K562 (cell line): ENCODE measurements around the gene TPK1. TPM values are rescaled to one million over a fixed set of nuclear protein-coding genes. Genes with fewer than 3 reads are reported as not detected.

ENCODE experiments used
- ATAC-seq: fragments of 200-7000 bp; cut with Tn5 transposase; 3 replicates; pipeline ENCODE4 v1.9.1; 2020; ENCODE audit warnings: moderate library complexity
- BruUV-seq: library from RNA; stranded (reverse); fragments of 400-500 nt; replicated peaks from 2 replicates; lab custom pipeline; 2021; lab: Mats Ljungman, UMichigan
- CTCF ChIA-PET: fragments of 300-600 bp; formaldehyde crosslinking; extraction: SDS; loops from one replicate; lab custom pipeline; 2021; ENCODE audit warnings: low intra/inter-chr PET ratio; lab: Yijun Ruan, JAX
- POLR2A ChIA-PET: fragments of 300-600, 350-650 bp; sonication (Branson Sonifier 250); formaldehyde crosslinking; extraction: SDS; loops from one replicate; lab custom pipeline; 2021; ENCODE audit warnings: antibody characterized with exemption, inconsistent platforms; lab: Yijun Ruan, JAX
- DNase-seq, 4 experiments: peaks; one replicate each; pipeline versions ENCODE4 v3.0.0 to v3.0.0-alpha.2; 2011 to 2018; ENCODE audit warnings: low spot score in 3 of 4, mixed read lengths in 3 of 4; ENCODE audit errors: extremely low read depth in 1 of 4
- FAIRE-seq: peaks from 2 replicates; lab custom pipeline; 2011; peaks lifted over from hg19 to GRCh38; lab: Jason Lieb, UNC
- H2AFZ ChIP-seq: 2 replicates; pipeline ENCODE4 v1.6.0; 2011; ENCODE audit warnings: low read depth, low read length, control low read depth, inconsistent platforms
- H3K27ac ChIP-seq: fragments of 200-600 bp; 3 replicates; pipeline ENCODE4 v1.8.0; 2011; ENCODE audit warnings: low read depth, mild to moderate bottlenecking, control low read depth, inconsistent platforms, low read length, moderate library complexity, mixed read lengths; ENCODE audit errors: extremely low read depth
- H3K27me3 ChIP-seq, 2 experiments: fragments of 300-600 bp in 1 of 2; 2 replicates in 1 of 2; 3 replicates in 1 of 2; pipeline versions ENCODE4 v1.6.0 to v1.8.0; 2011; ENCODE audit warnings: inconsistent platforms in 2 of 2, low read length in 2 of 2, mild to moderate bottlenecking in 1 of 2, mixed read lengths in 1 of 2, moderate library complexity in 1 of 2; ENCODE audit not compliant: control insufficient read depth in 2 of 2, insufficient read depth in 2 of 2
- H3K36me3 ChIP-seq: fragments of 300-600 bp; 3 replicates; pipeline ENCODE4 v1.8.0; 2011; ENCODE audit warnings: mild to moderate bottlenecking, low read length, inconsistent platforms; ENCODE audit not compliant: control insufficient read depth, insufficient read depth
- H3K4me1 ChIP-seq, 2 experiments: fragments of 200-600 bp in 1 of 2; replicated peaks in 1 of 2; 2 replicates in 1 of 2; 3 replicates in 1 of 2; pipeline versions ENCODE4 v1.5.1 to v1.8.0; 2011; ENCODE audit warnings: inconsistent platforms in 2 of 2, low read length in 2 of 2, mild to moderate bottlenecking in 1 of 2, mixed read lengths in 1 of 2, moderate library complexity in 1 of 2; ENCODE audit not compliant: control insufficient read depth in 2 of 2, insufficient read depth in 2 of 2
- H3K4me2 ChIP-seq: 2 replicates; pipeline ENCODE4 v1.6.1; 2011; ENCODE audit warnings: low read length, control low read depth, inconsistent platforms, mixed read lengths; ENCODE audit not compliant: insufficient read depth
- H3K4me3 ChIP-seq: fragments of 200-600 bp; sonication (generic), shearing (Covaris generic); 2 replicates; pipeline ENCODE4 v1.5.1; 2016; ENCODE audit warnings: control low read depth, inconsistent platforms
- H3K79me2 ChIP-seq: fragments of 200-600 bp; 3 replicates; pipeline ENCODE4 v1.8.0; 2011; ENCODE audit warnings: low read length, inconsistent platforms; ENCODE audit not compliant: control insufficient read depth, insufficient read depth
- H3K9ac ChIP-seq, 2 experiments: 2 replicates each; pipeline versions ENCODE4 v1.6.0 to v1.6.1; 2011; ENCODE audit warnings: low read depth in 2 of 2, low read length in 2 of 2, control low read depth in 1 of 2, inconsistent platforms in 1 of 2, mild to moderate bottlenecking in 1 of 2, mixed read lengths in 1 of 2; ENCODE audit not compliant: insufficient read depth in 1 of 2
- H3K9me1 ChIP-seq: one replicate; pipeline ENCODE4 v1.6.0; 2011; ENCODE audit warnings: inconsistent platforms, mild to moderate bottlenecking, low read length, moderate library complexity; ENCODE audit not compliant: control insufficient read depth, insufficient read depth
- H3K9me3 ChIP-seq: replicated peaks from 2 replicates; pipeline ENCODE4 v1.5.1; 2011; ENCODE audit warnings: low read depth, low read length, inconsistent platforms; ENCODE audit not compliant: control insufficient read depth, insufficient read depth
- H4K20me1 ChIP-seq: replicated peaks from 2 replicates; pipeline ENCODE4 v1.6.1; 2011; ENCODE audit warnings: low read length, inconsistent platforms, mixed read lengths; ENCODE audit not compliant: control insufficient read depth, insufficient read depth
- CC2D1A ChIP-seq: fragments of 450-650 bp; IDR thresholded peaks from 2 replicates; pipeline ENCODE4 v1.6.1; 2017; ENCODE audit warnings: mild to moderate bottlenecking
- JUND ChIP-seq, 2 experiments: IDR thresholded peaks; 2 replicates in 1 of 2; 3 replicates in 1 of 2; pipeline ENCODE4 v1.6.1; 2011; ENCODE audit warnings: borderline replicate concordance in 2 of 2, low read depth in 2 of 2, low read length in 2 of 2, improper control_type of control experiment in 1 of 2, missing biosample characterization in 1 of 2, missing genetic modification characterization in 1 of 2, missing genetic modification reagents in 1 of 2
- RB1 ChIP-seq: fragments of 450-650 bp; IDR thresholded peaks from 2 replicates; pipeline ENCODE4 v1.6.1; 2017; ENCODE audit warnings: low read depth, mild to moderate bottlenecking
- SREBF2 ChIP-seq: sonication (generic); formaldehyde crosslinking; IDR thresholded peaks from 2 replicates; pipeline ENCODE4 v1.4.0; 2020; ENCODE audit warnings: mild to moderate bottlenecking, missing genetic modification reagents
- ZBED1 ChIP-seq: IDR thresholded peaks from 2 replicates; pipeline ENCODE4 v1.6.1; 2014
- ZFP1 ChIP-seq: fragments of 450-650 bp; formaldehyde crosslinking; IDR thresholded peaks from 2 replicates; pipeline ENCODE4 v1.4.0; 2020; ENCODE audit warnings: mild to moderate bottlenecking, mixed read lengths
- ZNF133 ChIP-seq: fragments of 250-450 bp; sonication (Bioruptor Pico); IDR thresholded peaks from 2 replicates; pipeline ENCODE4 v1.4.0; 2020; ENCODE audit warnings: mild to moderate bottlenecking
- WGBS: fragments of 100-300 bp; shearing (Covaris generic); methylation state at CpG from one replicate; pipeline ENCODE4 v1.1.6; 2016; ENCODE audit warnings: low coverage, mixed read lengths; ENCODE audit not compliant: insufficient coverage; ENCODE audit errors: missing lambda C conversion rate; 5-methylcytosine and 5-hydroxymethylcytosine counted together
- in situ Hi-C: fragments of 300-500 bp; cut with MboI; formaldehyde crosslinking; loops from 4 replicates; pipeline ENCODE4 v1.15.0; 2018; ENCODE audit warnings: inconsistent platforms, mixed read lengths
- intact Hi-C: fragments of 100-400 bp; cut with micrococcal nuclease; formaldehyde crosslinking; loops from 2 replicates; pipeline ENCODE4 v1.14.2; 2022
- polyA plus RNA-seq, 8 experiments: library from polyadenylated mRNA; depleted of rRNA in 4 of 8; stranded (reverse) in 5 of 8; unstranded in 3 of 8; fragments of >200 nt; fragmentation: Nextera tagmentation in 2 of 8; fragmentation: Illumina TruSeq in 1 of 8; extraction: Ambion mirVana in 2 of 8; extraction: Trizol in 1 of 8; gene quantifications; 2 replicates each; pipeline versions ENCODE4 v1.2.1 to v1.2.3, GENCODE V29; 2011 to 2014; ENCODE audit warnings: inconsistent platforms in 1 of 8, missing spikeins in 1 of 8
- total RNA-seq, 7 experiments: library from RNA; depleted of rRNA in 6 of 7; stranded (reverse); fragments of >200 nt in 6 of 7; fragmentation: Illumina TruSeq in 2 of 7; extraction: Trizol in 2 of 7; gene quantifications; 2 replicates each; pipeline versions ENCODE4 v1.2.1 to v1.2.3, GENCODE V29; 2011 to 2021; ENCODE audit warnings: low replicate concordance in 1 of 7
- TF ChIP-seq, protein P1 (sequence below): fragments of 450-650 bp; IDR thresholded peaks from 2 replicates; pipeline ENCODE4 v1.6.1; 2016; ENCODE audit warnings: mild to moderate bottlenecking, moderate library complexity
- TF ChIP-seq, protein P2 (sequence below): fragments of 250-450 bp; sonication (Bioruptor Pico); IDR thresholded peaks from 2 replicates; pipeline ENCODE4 v1.5.0; 2020; ENCODE audit warnings: mild to moderate bottlenecking, borderline replicate concordance

TPK1 gene
- total and polyA plus RNA-seq, 9 of the 15 experiments (the other 6 are each of a cell fraction or from before 2014, with no cell fraction given), result 5.1 to 16.2 (median 9.2) TPM

- Histone ChIP-seq H3K9me3 (no peaks in the 10 kb centered on the region), H3K4me2 (no peak overlapping the region), H3K36me3 (no peaks in the 10 kb centered on the region), H3K79me2 (no peaks in the 10 kb centered on the region), H4K20me1 (no peaks in the 10 kb centered on the region), H3K27me3 (no peaks in the 10 kb centered on the region), H3K9ac (no peak overlapping the region), H3K9me1 (no peaks in the 10 kb centered on the region), H3K4me3 (no peak overlapping the region), H3K27ac (no peak overlapping the region), H3K4me1 (no peaks in the 10 kb centered on the region), H2AFZ (no peak overlapping the region)
- intact Hi-C loops, result no loop called here
- BruUV-seq, result no TSS peak
- POLR2A ChIA-PET, result no interaction called here
- no peak for ATAC-seq
- CTCF ChIA-PET, result no interaction called here
- 0% methylated on average over 2 of the region's 2 CpGs for WGBS
- FAIRE-seq, result no peak
- no peak for DNase-seq
- in situ Hi-C loops, result no loop called here
- TF ChIP-seq SREBF2 (CRISPR knock-in tag), result no peak
- TF ChIP-seq CC2D1A, result no peak
- TF ChIP-seq ZNF133, result no peak
- TF ChIP-seq, protein P1, sequence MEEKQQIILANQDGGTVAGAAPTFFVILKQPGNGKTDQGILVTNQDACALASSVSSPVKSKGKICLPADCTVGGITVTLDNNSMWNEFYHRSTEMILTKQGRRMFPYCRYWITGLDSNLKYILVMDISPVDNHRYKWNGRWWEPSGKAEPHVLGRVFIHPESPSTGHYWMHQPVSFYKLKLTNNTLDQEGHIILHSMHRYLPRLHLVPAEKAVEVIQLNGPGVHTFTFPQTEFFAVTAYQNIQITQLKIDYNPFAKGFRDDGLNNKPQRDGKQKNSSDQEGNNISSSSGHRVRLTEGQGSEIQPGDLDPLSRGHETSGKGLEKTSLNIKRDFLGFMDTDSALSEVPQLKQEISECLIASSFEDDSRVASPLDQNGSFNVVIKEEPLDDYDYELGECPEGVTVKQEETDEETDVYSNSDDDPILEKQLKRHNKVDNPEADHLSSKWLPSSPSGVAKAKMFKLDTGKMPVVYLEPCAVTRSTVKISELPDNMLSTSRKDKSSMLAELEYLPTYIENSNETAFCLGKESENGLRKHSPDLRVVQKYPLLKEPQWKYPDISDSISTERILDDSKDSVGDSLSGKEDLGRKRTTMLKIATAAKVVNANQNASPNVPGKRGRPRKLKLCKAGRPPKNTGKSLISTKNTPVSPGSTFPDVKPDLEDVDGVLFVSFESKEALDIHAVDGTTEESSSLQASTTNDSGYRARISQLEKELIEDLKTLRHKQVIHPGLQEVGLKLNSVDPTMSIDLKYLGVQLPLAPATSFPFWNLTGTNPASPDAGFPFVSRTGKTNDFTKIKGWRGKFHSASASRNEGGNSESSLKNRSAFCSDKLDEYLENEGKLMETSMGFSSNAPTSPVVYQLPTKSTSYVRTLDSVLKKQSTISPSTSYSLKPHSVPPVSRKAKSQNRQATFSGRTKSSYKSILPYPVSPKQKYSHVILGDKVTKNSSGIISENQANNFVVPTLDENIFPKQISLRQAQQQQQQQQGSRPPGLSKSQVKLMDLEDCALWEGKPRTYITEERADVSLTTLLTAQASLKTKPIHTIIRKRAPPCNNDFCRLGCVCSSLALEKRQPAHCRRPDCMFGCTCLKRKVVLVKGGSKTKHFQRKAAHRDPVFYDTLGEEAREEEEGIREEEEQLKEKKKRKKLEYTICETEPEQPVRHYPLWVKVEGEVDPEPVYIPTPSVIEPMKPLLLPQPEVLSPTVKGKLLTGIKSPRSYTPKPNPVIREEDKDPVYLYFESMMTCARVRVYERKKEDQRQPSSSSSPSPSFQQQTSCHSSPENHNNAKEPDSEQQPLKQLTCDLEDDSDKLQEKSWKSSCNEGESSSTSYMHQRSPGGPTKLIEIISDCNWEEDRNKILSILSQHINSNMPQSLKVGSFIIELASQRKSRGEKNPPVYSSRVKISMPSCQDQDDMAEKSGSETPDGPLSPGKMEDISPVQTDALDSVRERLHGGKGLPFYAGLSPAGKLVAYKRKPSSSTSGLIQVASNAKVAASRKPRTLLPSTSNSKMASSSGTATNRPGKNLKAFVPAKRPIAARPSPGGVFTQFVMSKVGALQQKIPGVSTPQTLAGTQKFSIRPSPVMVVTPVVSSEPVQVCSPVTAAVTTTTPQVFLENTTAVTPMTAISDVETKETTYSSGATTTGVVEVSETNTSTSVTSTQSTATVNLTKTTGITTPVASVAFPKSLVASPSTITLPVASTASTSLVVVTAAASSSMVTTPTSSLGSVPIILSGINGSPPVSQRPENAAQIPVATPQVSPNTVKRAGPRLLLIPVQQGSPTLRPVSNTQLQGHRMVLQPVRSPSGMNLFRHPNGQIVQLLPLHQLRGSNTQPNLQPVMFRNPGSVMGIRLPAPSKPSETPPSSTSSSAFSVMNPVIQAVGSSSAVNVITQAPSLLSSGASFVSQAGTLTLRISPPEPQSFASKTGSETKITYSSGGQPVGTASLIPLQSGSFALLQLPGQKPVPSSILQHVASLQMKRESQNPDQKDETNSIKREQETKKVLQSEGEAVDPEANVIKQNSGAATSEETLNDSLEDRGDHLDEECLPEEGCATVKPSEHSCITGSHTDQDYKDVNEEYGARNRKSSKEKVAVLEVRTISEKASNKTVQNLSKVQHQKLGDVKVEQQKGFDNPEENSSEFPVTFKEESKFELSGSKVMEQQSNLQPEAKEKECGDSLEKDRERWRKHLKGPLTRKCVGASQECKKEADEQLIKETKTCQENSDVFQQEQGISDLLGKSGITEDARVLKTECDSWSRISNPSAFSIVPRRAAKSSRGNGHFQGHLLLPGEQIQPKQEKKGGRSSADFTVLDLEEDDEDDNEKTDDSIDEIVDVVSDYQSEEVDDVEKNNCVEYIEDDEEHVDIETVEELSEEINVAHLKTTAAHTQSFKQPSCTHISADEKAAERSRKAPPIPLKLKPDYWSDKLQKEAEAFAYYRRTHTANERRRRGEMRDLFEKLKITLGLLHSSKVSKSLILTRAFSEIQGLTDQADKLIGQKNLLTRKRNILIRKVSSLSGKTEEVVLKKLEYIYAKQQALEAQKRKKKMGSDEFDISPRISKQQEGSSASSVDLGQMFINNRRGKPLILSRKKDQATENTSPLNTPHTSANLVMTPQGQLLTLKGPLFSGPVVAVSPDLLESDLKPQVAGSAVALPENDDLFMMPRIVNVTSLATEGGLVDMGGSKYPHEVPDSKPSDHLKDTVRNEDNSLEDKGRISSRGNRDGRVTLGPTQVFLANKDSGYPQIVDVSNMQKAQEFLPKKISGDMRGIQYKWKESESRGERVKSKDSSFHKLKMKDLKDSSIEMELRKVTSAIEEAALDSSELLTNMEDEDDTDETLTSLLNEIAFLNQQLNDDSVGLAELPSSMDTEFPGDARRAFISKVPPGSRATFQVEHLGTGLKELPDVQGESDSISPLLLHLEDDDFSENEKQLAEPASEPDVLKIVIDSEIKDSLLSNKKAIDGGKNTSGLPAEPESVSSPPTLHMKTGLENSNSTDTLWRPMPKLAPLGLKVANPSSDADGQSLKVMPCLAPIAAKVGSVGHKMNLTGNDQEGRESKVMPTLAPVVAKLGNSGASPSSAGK, result no peak
- no peak for TF ChIP-seq ZBED1
- TF ChIP-seq ZFP1 (CRISPR knock-in tag), result no peak
- TF ChIP-seq, protein P2, sequence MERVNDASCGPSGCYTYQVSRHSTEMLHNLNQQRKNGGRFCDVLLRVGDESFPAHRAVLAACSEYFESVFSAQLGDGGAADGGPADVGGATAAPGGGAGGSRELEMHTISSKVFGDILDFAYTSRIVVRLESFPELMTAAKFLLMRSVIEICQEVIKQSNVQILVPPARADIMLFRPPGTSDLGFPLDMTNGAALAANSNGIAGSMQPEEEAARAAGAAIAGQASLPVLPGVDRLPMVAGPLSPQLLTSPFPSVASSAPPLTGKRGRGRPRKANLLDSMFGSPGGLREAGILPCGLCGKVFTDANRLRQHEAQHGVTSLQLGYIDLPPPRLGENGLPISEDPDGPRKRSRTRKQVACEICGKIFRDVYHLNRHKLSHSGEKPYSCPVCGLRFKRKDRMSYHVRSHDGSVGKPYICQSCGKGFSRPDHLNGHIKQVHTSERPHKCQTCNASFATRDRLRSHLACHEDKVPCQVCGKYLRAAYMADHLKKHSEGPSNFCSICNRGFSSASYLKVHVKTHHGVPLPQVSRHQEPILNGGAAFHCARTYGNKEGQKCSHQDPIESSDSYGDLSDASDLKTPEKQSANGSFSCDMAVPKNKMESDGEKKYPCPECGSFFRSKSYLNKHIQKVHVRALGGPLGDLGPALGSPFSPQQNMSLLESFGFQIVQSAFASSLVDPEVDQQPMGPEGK (CRISPR knock-in tag), result no peak
- TF ChIP-seq JUND (IDR thresholded peaks at IDR 0.05; ENCODE audit: borderline replicate concordance, low read depth, low read length), result no peak
- TF ChIP-seq JUND (tag; IDR thresholded peaks at IDR 0.05; ENCODE audit: borderline replicate concordance, low read depth, low read length), result no peak
- no peak for TF ChIP-seq RB1
These were observed 186.7 kb downstream of the TPK1 start for GRCh38 chr7:144649120-144649519.
